PC-9 (cell line): Measurements from ENCODE around the gene ITGAD.

ENCODE experiments used
- EZH2 ChIP-seq: fragments of 200-600 bp; sonication (generic); IDR thresholded peaks from 2 replicates; pipeline ENCODE4 v1.8.0; 2017; ENCODE audit warnings: antibody characterized with exemption, low read depth
- TF ChIP-seq, protein P1 (sequence below): fragments of 200-600 bp; sonication (generic); conservative IDR thresholded peaks from 2 replicates; pipeline ENCODE4 v1.6.1; 2017; ENCODE audit warnings: mixed run types, antibody characterized with exemption, mild to moderate bottlenecking, moderate library complexity

DNA sequence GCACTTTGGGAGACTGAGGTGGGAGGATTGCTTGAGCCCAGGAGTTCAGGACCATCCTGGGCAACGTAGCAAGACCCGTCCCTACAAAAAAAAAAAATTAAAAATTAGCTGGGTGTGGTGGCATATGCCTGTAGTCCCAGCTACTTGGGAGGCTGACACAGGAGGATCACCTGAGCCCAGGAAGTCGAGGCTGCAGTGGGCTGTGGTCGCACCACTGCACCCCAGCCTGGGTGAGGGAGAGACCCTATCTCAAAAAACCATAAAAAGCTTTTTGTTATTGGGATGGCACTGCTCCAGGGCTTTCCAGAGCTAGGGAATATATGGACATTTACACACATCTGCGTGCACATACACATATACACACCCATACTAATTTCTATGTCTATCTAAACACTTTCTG is 58.1 kb downstream of the ITGAD start:
- TF ChIP-seq, protein P1, sequence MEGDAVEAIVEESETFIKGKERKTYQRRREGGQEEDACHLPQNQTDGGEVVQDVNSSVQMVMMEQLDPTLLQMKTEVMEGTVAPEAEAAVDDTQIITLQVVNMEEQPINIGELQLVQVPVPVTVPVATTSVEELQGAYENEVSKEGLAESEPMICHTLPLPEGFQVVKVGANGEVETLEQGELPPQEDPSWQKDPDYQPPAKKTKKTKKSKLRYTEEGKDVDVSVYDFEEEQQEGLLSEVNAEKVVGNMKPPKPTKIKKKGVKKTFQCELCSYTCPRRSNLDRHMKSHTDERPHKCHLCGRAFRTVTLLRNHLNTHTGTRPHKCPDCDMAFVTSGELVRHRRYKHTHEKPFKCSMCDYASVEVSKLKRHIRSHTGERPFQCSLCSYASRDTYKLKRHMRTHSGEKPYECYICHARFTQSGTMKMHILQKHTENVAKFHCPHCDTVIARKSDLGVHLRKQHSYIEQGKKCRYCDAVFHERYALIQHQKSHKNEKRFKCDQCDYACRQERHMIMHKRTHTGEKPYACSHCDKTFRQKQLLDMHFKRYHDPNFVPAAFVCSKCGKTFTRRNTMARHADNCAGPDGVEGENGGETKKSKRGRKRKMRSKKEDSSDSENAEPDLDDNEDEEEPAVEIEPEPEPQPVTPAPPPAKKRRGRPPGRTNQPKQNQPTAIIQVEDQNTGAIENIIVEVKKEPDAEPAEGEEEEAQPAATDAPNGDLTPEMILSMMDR = no peak
- TF ChIP-seq EZH2 = no peak
